K562 (cell line): Measurements from ENCODE around the gene IL27RA. TPM values are rescaled to one million over a fixed set of nuclear protein-coding genes. Genes with fewer than 3 reads are reported as not detected.

ENCODE experiments used
- BACH1 ChIP-seq: fragments of 200-800 bp; sonication (Bioruptor generic); IDR thresholded peaks from 2 replicates; pipeline ENCODE4 v1.6.1; 2016; ENCODE audit warnings: missing genetic modification characterization, missing compliant biosample characterization
- C11orf30 ChIP-seq: fragments of 450-650 bp; IDR thresholded peaks from 2 replicates; pipeline ENCODE4 v1.6.1; 2016; ENCODE audit warnings: low read depth, mild to moderate bottlenecking
- CTCF ChIP-seq, 3 experiments: IDR thresholded peaks in 2 of 3; conservative IDR thresholded peaks in 1 of 3; 2 replicates each; pipeline ENCODE4 v1.5.1; 2011 to 2012; ENCODE audit warnings: low read length in 3 of 3, mild to moderate bottlenecking in 3 of 3, control low read depth in 2 of 3, improper control_type of control experiment in 1 of 3, inconsistent platforms in 1 of 3, low read depth in 1 of 3, mixed read lengths in 1 of 3, moderate library complexity in 1 of 3; ENCODE audit not compliant: insufficient read depth in 2 of 3
- GTF2F1 ChIP-seq: IDR thresholded peaks from 2 replicates; pipeline ENCODE4 v1.6.1; 2011; ENCODE audit warnings: low read depth, low read length, improper control_type of control experiment
- HBP1 ChIP-seq: fragments of 450-650 bp; formaldehyde crosslinking; IDR thresholded peaks from 2 replicates; pipeline ENCODE4 v1.4.0; 2022; ENCODE audit warnings: missing genetic modification characterization
- HIVEP1 ChIP-seq: fragments of 250-450 bp; sonication (Bioruptor Pico); IDR thresholded peaks from 2 replicates; pipeline ENCODE4 v1.4.0; 2020; ENCODE audit warnings: mild to moderate bottlenecking
- HOXB6 ChIP-seq: fragments of 250-450 bp; sonication (Bioruptor Pico); IDR thresholded peaks from 2 replicates; pipeline ENCODE4 v1.5.1; 2022; ENCODE audit warnings: mild to moderate bottlenecking, borderline replicate concordance
- MCM5 ChIP-seq: fragments of 450-650 bp; IDR thresholded peaks from 2 replicates; pipeline ENCODE4 v1.6.1; 2016; ENCODE audit warnings: low read depth
- MEF2D ChIP-seq: conservative IDR thresholded peaks from 2 replicates; pipeline ENCODE4 v1.6.1; 2016; ENCODE audit warnings: low read depth, missing genetic modification characterization, missing compliant biosample characterization
- MTA3 ChIP-seq: fragments of 450-650 bp; formaldehyde crosslinking; IDR thresholded peaks from 2 replicates; pipeline ENCODE4 v1.6.1; 2017; ENCODE audit warnings: mild to moderate bottlenecking, borderline replicate concordance
- MYNN ChIP-seq, 2 experiments: sonication (generic); formaldehyde crosslinking in 1 of 2; IDR thresholded peaks; 2 replicates each; pipeline versions ENCODE4 v1.5.0 to v1.6.1; 2016 to 2020; ENCODE audit warnings: antibody characterized with exemption in 1 of 2, missing genetic modification reagents in 1 of 2
- RBM39 ChIP-seq: fragments of 200-400 bp; formaldehyde crosslinking; optimal IDR thresholded peaks from 2 replicates; pipeline ENCODE3; 2018; ENCODE audit warnings: low read depth, low read length
- RREB1 ChIP-seq: fragments of 250-450 bp; sonication (Bioruptor Pico); IDR thresholded peaks from 2 replicates; pipeline ENCODE4 v1.4.0; 2020
- SMAD3 ChIP-seq: fragments of 450-650 bp; formaldehyde crosslinking; conservative IDR thresholded peaks from 2 replicates; pipeline ENCODE4 v1.4.0; 2020; ENCODE audit warnings: mild to moderate bottlenecking
- TCF7L2 ChIP-seq: fragments of 150-350 bp; IDR thresholded peaks from 2 replicates; pipeline ENCODE4 v1.6.1; 2016; ENCODE audit warnings: low read depth, mild to moderate bottlenecking, low read length, moderate library complexity
- TOE1 ChIP-seq, 2 experiments: fragments of 450-650 bp in 1 of 2; sonication (generic) in 1 of 2; formaldehyde crosslinking in 1 of 2; IDR thresholded peaks; 2 replicates each; pipeline versions ENCODE4 v1.7.1 to v1.8.0; 2016 to 2022; ENCODE audit warnings: borderline replicate concordance in 2 of 2, mild to moderate bottlenecking in 2 of 2, antibody characterized with exemption in 1 of 2, inconsistent platforms in 1 of 2, low read depth in 1 of 2, missing genetic modification reagents in 1 of 2, moderate library complexity in 1 of 2
- ZFX ChIP-seq: sonication (generic); formaldehyde crosslinking; IDR thresholded peaks from 2 replicates; pipeline ENCODE4 v1.8.0; 2022; ENCODE audit warnings: mild to moderate bottlenecking, missing genetic modification reagents, moderate library complexity
- ZNF124 ChIP-seq: sonication (generic); formaldehyde crosslinking; IDR thresholded peaks from 2 replicates; pipeline ENCODE4 v1.8.1; 2022; ENCODE audit warnings: missing genetic modification reagents
- ZNF133 ChIP-seq: fragments of 250-450 bp; sonication (Bioruptor Pico); IDR thresholded peaks from 2 replicates; pipeline ENCODE4 v1.4.0; 2020; ENCODE audit warnings: mild to moderate bottlenecking
- ZNF584 ChIP-seq: fragments of 200-800 bp; sonication (Bioruptor generic); IDR thresholded peaks from 2 replicates; pipeline ENCODE4 v1.6.1; 2016; ENCODE audit warnings: low read depth, mild to moderate bottlenecking, missing genetic modification characterization, missing compliant biosample characterization
- ZNF695 ChIP-seq: fragments of 450-650 bp; formaldehyde crosslinking; IDR thresholded peaks from 2 replicates; pipeline ENCODE4 v1.4.0; 2020; ENCODE audit warnings: mild to moderate bottlenecking, moderate library complexity
- polyA plus RNA-seq, 8 experiments: library from polyadenylated mRNA; depleted of rRNA in 4 of 8; stranded (reverse) in 5 of 8; unstranded in 3 of 8; fragments of >200 nt; fragmentation: Nextera tagmentation in 2 of 8; fragmentation: Illumina TruSeq in 1 of 8; extraction: Ambion mirVana in 2 of 8; extraction: Trizol in 1 of 8; gene quantifications; 2 replicates each; pipeline versions ENCODE4 v1.2.1 to v1.2.3, GENCODE V29; 2011 to 2014; ENCODE audit warnings: inconsistent platforms in 1 of 8, missing spikeins in 1 of 8
- total RNA-seq, 7 experiments: library from RNA; depleted of rRNA in 6 of 7; stranded (reverse); fragments of >200 nt in 6 of 7; fragmentation: Illumina TruSeq in 2 of 7; extraction: Trizol in 2 of 7; gene quantifications; 2 replicates each; pipeline versions ENCODE4 v1.2.1 to v1.2.3, GENCODE V29; 2011 to 2021; ENCODE audit warnings: low replicate concordance in 1 of 7

The IL27RA gene
- total and polyA plus RNA-seq, 9 of the 15 experiments (the other 6 are each of a cell fraction or from before 2014, with no cell fraction given), result 1.9 to 15.9 (median 12.0) TPM

GRCh38 chr19:14059093-14059480 lies 27.5 kb downstream of the IL27RA start (continued):
- TF ChIP-seq HBP1 (CRISPR knock-in tag), result no peak
- no peak for TF ChIP-seq MEF2D (tag)
- no peak for TF ChIP-seq RREB1 (CRISPR knock-in tag)
- no peak for TF ChIP-seq ZNF695 (CRISPR knock-in tag)
- TF ChIP-seq GTF2F1, result no peak
- no peak for TF ChIP-seq SMAD3 (CRISPR knock-in tag)
- no peak for TF ChIP-seq ZNF133 (CRISPR knock-in tag)
- TF ChIP-seq ZNF124, result no peak
- TF ChIP-seq HIVEP1 (CRISPR knock-in tag), result no peak
- TF ChIP-seq CTCF (IDR thresholded peaks at IDR 0.05 in 2 of 3, conservative IDR thresholded peaks at IDR 0.05 in 1 of 3; ENCODE audit: insufficient read depth in 2 of 3, low read depth in 1 of 3, low read length in 3 of 3), result peak; percentile 68 to 86 (median 76)
- TF ChIP-seq MTA3, result no peak
- TF ChIP-seq TCF7L2, result no peak
- no peak for TF ChIP-seq HOXB6 (CRISPR knock-in tag)
- TF ChIP-seq RBM39, result no peak
- no peak for TF ChIP-seq BACH1 (tag)
- no peak for TF ChIP-seq MCM5
- no peak for TF ChIP-seq C11orf30
- TF ChIP-seq ZFX (CRISPR knock-in tag), result 0 out of 2 replicates have a peak, but pooled peaks have one; percentile 16
- no peak for TF ChIP-seq MYNN (IDR thresholded peaks at IDR 0.05)
- TF ChIP-seq MYNN (CRISPR knock-in tag; IDR thresholded peaks at IDR 0.05), result no peak
- TF ChIP-seq TOE1 (IDR thresholded peaks at IDR 0.05; ENCODE audit: borderline replicate concordance), result no peak
- TF ChIP-seq TOE1 (CRISPR knock-in tag; IDR thresholded peaks at IDR 0.05; ENCODE audit: borderline replicate concordance, low read depth), result no peak
- no peak for TF ChIP-seq ZNF584 (CRISPR knock-in tag)
